Left ventricle myocardium superior (tissue), 1 donor: ENCODE results near the gene RAB33B. TPM values are rescaled to one million over a fixed set of nuclear protein-coding genes. Genes with fewer than 3 reads are reported as not detected.

Experiments used
- ATAC-seq: fragments of 200-7000 bp; cut with Tn5 transposase; one replicate; pipeline ENCODE4 v1.9.1; 2020; ENCODE audit warnings: mild to moderate bottlenecking, moderate library complexity
- DNase-seq: peaks from one replicate; pipeline ENCODE4 v3.0.0-alpha.2; 2020
- intact Hi-C: fragments of 100-400 bp; cut with micrococcal nuclease; formaldehyde crosslinking; loops from one replicate; pipeline ENCODE4 v1.11.0; 2022
- total RNA-seq: library from RNA; stranded (reverse); fragmentation: NEBNext Ultra II Directional; extraction: Animal tissue kit (Norgen Biotek cat#: 25700); gene quantifications from one replicate; pipeline ENCODE4 v1.2.1, GENCODE V29; 2021
- donor health status: DM: no; HTN: yes; CAD: no; lungs with severe emphysema.

The RAB33B gene
- total RNA-seq, 1 donor from 2014 or later = 6.3 TPM

DNA sequence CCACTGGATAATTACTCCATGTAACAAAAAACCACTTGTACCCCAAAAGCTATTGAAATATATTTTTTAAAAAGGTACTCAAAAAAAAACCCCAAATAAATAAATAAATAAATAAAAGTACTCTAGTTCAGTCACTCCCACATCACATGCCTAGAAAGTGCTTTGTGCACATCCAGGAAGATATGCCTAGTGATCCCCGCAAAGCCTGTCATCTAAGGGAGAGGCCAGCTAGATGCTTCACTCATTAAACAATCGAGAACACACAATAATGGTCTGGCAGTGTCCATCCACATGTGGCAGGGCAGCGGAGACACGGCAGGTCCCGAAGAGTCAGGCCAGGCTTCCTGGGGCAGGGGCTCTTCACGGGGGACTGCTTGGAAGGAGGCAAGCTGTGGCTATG, 47.6 kb downstream of the RAB33B start:
- intact Hi-C loops = loop anchor here (10.0 kb wide), 1 partner anchor 47 kb away; the partner anchor contains the start of gene RAB33B
- DNase-seq (no peak), ATAC-seq (no peak)

DNA sequence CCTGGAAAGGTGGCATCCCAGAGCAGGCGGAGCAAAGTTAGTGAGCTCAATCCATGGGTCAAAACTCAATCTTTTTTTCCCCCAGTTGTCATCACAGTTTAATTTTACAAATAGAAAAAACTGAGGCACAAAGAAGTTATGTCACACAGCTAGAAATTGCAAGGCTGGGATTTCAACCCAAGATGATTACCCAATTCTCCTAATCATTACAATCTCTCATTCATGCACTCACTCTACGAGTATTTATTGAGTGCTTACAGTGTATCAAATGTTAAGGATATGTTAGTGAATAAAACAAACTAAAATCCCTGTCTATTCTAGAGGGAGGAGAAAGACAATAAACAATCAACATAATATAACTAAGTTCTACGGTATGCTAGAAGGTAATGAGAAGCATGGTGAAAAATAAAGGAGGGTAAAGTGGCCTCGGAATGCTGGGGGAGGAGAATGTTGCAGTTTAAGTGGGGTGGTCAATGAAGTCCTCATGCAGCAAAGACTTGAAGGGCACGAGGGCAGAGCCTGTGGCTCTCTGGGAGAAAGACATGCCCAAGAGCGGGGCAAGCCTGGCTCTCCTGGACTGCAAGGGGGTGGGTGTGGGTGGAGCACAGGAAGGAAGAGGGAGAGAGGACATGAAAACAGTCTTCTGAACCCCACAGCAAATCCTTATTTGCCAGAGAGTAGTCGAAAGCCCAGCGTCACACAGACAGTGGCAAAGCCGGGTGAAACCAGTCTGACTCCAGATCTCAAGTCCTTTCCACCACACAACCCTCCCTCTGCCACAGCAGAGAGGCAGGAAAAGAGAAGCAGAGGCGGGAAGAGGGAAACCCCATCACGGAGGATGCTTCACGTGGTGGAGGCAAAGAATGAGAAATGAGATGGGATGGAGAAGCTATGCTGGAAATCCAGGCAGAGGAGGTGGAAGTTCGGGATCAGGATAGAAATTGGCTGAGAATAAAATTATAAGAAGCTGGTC, 48.3 kb downstream of the RAB33B start:
- DNase-seq (no peak), ATAC-seq (no peak)
- intact Hi-C loops = loop anchor here (10.0 kb wide), 1 partner anchor 47 kb away; the partner anchor contains the start of gene RAB33B

DNA sequence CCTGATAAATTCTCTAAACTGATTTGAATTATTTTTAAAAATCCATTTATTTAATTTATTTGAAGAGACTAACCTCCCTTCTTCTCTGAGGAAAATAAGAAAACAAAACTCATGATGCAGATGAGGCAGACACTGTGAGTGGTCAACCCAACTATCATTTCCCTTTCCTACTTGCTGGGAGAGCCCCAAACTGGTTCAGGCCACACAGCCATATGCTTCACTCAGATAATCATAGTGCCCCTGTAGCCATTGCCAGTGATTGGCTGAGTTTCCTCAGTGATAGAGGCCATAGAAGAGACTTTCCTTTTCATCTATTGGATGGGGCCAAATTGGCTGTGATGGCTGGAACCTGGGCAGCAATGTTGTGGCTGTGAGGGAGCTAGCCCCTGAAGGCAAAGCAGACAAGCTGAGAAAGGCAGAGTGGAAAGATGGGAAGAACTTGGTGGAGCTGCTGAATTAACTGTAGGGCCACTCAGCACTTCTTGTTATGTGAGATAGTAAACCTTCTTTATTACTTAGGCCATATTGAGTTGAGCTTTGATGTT, 49.8 kb downstream of the RAB33B start:
- intact Hi-C loops = loop anchor here (10.0 kb wide), 1 partner anchor 49 kb away; the partner anchor contains the start of gene RAB33B
- no peak for ATAC-seq
- DNase-seq = no peak

DNA sequence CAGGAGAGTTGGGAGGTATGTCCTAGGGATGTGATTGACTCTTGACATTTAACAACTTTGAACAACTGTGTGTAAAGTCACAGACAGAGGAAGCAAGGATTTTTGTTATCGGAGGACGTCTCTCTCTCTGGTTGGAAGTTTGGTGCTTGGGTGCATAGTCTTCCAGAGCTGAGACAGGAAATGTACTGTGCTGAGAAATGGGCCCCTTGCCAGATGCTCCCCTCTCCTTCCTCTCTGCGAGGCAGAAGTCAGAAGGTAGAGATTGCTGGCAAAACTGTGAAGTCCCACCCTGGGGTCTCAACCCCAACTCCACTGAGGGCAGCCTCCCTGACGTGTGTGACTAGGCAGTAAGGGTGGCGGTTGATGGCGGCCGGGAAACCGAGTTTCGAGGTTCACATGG, 52.9 kb downstream of the RAB33B start:
- ATAC-seq (no peak), DNase-seq (no peak)
- intact Hi-C loops = loop anchor here (10.0 kb wide), 1 partner anchor 52 kb away; the partner anchor contains the start of gene RAB33B

DNA sequence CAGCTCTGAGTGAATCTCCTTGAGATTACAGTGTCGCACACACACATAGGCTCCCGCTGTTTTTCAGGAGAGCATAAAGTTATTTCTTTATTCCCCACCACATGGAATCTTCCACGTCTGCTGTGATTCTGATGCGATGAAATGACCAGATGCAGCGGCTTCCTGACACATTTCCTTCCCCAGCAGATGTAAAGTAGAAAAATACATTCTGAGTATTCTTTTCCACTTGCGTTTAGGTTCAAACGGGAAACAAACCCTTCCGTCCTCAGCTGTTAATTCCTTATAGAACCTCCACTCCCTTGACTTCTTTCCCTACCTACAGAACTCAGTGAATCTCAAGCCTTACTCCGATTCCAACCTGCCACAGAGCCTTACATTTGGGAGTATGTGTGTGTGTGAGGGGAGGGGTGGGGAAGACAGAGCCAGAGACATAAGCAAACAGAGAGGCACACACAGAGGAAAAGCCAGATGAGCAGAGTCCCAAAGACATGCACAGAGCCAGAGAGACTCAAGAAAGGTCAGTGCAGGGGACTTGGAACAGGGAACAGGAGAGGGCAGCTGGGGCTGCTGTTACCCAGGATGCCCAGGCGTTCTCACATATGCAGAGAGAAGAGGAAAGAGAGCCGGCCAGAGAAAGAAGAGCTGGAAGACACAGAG, 54.8 kb downstream of the RAB33B start:
- no peak for ATAC-seq
- DNase-seq = no peak
- intact Hi-C loops = loop anchor here (10.0 kb wide), 1 partner anchor 54 kb away; the partner anchor contains the start of gene RAB33B

DNA sequence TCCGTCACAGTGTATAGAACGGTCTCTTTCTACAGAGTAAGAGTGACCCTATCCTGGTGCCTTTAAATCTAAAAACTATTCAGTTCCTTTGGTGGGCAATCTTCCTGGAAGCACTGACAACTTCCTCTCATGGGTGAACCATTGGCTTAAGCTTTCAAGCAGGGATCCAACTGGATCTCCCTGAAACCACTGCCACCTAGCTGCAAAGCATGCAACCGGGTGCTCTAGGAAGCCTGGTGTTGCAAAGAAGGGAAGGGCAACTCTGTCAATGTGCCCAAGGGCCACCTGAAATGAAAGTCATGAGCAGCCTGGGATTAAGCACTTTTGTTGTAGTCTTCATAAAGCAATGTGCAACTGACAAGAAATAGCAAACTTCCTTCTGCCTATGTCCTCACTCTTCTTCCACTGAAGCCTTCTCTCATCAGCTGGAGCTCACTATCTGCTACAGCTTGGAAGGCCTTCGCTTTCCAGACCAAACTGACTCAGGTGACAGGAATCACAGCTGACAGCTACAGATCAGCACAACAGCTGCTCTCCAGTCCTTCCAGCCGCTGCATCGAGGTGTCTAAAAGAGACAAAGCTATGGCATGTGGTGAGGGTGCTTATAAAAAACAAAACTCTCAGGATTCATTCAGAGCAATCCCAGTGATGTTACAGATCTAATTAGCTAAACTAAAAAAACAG, 55.9 kb downstream of the RAB33B start:
- intact Hi-C loops = loop anchor here (10.0 kb wide), 1 partner anchor 55 kb away; the partner anchor contains the start of gene RAB33B
- no peak for DNase-seq
- peak; percentile 81 for ATAC-seq

DNA sequence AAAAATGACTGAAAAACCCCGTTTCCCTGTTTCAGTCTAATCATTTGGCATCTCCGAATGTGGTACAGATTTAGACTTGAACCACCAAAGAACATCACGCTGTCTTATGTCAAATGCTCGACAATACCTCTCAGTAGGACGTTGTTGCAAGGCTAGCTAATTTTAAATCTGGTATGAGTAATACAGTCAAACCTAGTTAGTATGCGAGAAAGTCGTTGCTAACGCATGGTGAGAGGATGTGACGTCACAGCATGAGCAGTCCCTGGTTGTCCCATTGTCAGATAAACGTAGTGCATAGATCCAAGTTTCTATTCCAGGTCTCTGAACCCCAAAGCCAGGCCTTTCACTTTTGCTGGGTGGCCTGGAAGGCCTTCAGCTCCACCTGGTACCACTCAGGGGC, 57.4 kb downstream of the RAB33B start:
- DNase-seq (no peak), ATAC-seq (no peak)
- intact Hi-C loops = no loop called here

DNA sequence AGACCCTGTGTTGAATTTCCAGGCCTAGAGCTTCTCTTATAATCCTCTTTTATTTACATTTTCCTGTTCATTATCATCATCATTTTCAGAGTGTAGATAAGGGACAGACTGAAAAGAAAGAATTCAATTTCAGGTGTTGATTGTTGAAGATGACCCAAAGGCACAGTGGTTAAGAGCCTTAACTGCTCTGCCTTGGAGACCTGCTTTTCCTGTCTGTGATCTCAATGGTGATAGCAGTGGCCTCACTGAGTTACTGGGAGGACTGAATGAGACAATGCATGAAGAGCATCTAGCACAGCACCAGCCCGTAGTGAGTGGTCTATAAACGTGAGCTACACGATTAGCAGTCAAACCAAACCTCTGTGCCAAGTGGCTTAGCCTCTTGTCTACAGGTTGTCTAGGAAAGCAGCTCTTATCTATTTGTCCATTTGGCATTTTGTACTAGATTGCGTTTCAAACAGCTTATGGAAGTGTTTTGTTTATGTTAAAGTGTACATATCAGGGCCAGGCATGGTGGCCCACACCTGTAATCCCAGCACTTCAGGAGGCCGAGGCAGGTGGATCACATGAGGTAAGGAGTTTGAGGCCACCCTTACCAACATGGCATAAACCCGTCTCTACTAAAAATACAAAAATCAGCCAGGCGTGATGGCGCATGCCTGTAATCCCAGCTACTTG, 60.6 kb downstream of the RAB33B start:
- peak; percentile 10 for ATAC-seq
- intact Hi-C loops = no loop called here
- DNase-seq = no peak

DNA sequence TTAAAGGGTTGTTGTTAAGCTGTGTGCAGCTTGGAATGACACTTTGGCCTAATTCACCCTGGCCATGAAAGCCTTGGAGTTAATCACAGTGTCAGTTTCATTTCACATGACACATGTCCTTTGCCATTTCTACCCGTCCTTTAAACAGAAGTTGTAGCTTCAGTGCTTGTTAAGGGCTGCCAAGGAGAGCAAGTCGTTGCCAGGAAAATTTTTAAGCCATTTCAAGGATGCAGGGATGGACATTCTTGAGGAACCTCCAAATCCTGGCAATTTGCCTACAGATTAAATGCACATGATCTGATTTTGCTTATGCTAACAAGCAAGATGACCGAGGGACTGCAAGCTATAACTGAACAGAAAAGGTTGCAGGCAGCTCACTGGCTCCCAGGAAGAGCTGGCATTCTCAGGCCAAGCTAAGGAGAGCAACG, 61.6 kb downstream of the RAB33B start:
- no peak for DNase-seq
- peak; percentile 84 for ATAC-seq
- intact Hi-C loops = no loop called here

DNA sequence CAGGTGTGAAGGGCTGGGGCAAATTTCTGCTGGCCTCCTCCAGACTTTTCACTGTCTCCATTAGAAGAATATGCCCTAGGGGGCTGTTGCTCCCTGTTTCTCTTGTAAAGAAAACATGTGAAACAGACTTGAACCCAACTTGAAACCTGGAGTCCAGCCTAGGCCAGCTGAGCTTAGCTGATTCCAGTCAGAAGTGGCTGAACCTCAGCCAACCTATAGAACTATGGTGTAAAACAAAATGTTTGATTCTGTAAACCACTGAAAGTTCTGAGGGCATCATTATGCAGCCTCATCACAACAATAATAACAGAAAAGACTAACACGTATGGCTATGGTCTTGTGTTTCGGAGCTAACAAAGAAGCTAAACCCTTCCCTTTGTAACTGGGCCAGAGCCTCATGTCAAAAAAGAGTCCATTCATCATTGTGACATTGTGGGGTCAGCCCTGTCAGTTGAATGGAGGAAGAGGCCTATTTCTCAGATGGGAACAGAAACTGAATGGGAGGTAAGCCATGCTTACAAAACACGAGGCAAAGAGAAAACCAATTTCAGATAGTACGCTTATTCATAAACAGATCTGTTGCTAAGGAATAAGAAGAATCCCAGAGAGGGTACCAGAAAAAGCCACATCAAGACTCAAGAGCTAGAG, 68.0 kb downstream of the RAB33B start:
- DNase-seq = no peak
- no peak for ATAC-seq
- intact Hi-C loops = no loop called here

DNA sequence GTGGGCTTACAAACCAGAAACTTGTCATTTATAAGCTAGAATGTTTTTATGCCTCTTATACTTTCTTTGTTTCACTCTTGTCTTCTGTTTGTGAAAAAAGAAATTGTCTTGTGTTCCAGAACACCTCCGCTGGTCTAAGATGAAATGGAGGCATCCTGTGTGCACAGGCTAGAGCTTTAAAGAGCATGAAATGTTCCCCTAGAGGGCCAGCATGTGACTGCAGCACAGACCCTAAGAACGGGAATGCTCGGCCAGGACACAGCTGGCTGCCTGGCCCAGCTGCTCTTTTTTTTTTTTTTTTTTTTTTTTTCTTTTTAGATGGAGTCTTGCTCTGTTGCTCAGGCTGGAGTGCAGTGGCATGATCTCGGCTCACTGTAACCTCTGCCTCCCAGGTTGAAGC, 68.5 kb downstream of the RAB33B start:
- ATAC-seq (peak; percentile 88), DNase-seq (peak; percentile 45)
- intact Hi-C loops = no loop called here

DNA sequence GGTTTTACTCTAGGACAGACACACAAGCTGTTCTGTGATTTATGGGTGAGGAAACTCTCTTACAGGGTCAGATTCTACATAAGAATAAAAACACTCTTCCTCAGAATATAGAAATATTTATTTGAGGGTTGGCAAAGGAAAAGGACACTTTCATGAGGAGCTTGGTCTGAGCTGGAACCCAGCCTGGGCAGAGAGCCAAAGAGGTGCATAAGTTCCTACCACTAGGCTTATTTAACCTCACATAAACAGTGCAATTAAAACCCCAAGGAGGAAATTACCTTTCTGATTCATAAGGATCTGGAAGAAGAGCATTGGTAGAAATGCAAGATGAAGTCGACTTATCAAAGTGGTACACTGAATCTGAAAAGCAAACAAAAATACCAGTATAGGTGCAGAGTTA, 69.2 kb downstream of the RAB33B start:
- intact Hi-C loops = no loop called here
- DNase-seq = peak; percentile 52

DNA sequence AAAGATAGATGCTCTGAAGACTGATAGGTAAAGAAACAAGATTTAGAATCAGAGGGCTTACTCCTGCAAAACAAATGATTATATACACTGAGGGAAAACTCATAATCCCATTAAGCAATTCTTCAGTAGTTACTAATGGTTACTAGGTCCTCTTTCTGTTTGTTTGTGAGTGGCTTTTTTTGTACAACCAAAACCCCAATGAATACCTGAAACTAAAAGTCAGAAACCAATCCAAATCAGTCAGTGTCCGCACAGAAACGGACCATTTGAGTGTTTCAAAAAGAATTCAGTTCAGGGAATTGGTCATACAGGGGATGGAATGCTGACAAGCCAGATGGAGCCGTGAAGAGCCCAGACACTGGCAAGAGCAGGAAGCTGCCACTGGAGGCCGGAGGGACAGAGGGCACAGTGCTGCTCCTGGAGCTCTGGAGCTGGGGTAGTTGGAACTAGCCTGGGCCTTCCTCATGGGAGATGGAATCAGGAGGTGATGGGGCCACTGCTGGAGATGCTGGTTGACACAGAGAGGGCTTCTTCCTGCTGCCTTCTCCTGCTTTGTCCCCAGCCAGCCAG, 70.2 kb downstream of the RAB33B start:
- intact Hi-C loops = no loop called here
- DNase-seq (no peak), ATAC-seq (no peak)

More for the DNA sequence above, 69.2 kb downstream of the RAB33B start:
- ATAC-seq = peak; percentile 40

DNA sequence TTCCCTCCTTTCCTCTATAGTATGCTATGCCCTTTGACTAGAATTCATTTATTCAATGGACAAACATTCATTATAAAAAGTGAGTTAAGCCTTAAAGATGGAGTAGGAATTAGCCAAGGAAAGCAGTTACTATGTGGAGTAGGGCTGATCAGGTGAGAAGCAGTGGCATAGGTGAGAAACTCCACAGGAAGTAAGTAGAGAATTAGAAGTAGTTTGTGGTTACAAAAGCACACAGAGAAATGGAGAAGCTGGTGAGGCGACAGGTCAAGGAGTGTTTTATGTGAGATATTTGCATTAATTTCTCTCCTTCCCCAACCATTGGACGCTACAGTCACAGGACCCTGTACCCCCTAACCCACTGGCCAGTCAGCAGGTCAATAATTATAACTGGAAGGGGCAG, 71.5 kb downstream of the RAB33B start:
- ATAC-seq (no peak), DNase-seq (no peak)
- intact Hi-C loops = no loop called here
